NCI-H1436 treated with DMSO at 0.1 percent for 48 hours (cell line): ENCODE data around the gene HRH1.
"Not testable (repeated sequence)": the region's sequence is repeated elsewhere in the genome, so short reads cannot be mapped to it uniquely, and the experiment has no call there.

Source experiments
- DNase-seq: peaks from one replicate; lab custom pipeline; 2025; lab: John Stamatoyannopoulos, UW

The HRH1 gene

DNA sequence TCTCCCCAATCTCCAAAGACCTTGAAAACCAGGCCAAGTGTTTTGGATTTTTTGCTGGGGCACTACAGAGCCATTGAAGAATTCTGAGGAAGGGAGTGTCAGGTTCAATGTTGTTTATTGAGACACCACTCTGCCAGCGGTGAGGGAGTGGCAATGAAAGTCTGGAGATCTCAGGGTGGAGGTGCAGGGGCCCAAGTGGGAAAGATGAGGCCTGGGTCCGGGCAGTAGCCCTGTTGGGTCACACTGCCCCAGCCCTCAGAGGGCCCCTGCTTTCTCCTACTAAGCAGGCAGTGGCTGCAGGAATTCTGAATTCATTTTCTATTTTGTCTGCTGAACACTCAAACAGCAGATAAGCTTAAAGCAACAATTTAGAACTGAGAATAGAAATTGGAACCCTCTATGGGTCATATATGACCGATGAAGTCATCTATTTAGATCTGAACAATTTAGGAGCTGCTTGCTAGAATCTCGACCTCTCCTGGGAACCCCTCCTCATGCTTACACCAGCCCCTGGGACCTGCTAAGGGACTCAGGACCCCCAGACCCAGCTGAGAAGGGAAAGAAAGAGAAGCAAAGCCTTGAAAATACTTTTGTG lies 17.9 kb downstream of the HRH1 start:
- DNase-seq, result no peak

- DNase-seq, result no peak
Measured at GRCh38 chr3:11173828-11174465, 19.7 kb downstream of the HRH1 start.

DNA sequence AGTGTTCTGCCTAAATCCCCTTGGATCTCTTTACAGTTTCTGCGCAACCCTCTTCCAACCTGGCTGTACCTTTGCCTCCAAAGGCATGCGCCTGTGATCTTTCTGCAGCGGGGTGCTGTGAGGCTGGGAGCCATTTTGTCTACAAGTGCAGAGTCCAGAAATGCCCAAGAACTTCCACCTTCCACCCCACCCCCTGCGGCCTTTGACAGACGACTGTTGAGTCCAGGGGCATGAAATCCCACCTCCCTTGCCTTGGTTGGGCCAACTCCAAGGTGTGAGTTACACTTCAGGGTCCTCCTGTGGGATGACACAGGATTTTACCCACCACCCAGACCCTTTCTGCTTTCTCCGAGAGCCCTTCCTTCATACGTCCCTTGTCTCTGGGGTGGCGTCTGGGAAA lies 24.1 kb downstream of the HRH1 start:
- no peak for DNase-seq

DNA sequence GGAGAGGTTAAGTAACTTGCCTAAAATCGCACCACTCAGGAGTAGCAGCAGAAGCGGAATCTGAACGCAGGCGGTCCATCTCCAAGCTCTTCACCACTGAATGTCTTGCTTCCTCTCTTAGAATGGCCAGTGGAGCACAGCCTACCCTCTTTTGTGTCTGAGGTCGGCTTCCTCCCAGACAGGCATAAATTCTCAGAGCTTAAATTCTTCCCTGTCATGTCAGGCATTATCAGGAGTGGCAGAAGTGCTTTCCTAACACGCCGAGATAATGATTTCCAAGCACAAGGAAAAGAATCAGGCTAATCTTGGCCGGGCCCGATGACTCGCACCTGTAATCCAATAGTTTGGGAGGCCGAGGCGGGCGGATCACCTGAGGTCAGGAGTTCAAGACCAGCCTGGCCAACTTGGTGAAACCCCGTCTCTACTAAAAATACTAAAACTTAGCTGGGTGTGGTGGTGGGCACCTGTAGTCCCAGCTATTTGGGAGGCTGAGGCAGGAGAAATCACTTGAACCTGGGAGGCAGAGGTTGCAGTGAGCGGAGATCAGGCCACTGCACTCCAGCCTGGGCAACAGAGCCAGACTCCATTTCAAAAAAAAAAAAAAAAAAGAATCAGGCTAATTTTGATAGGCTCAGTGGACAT lies 30.2 kb downstream of the HRH1 start:
- DNase-seq, result not testable (repeated sequence)

- DNase-seq, result no peak
Measured at GRCh38 chr3:11185144-11185543, 30.9 kb downstream of the HRH1 start.

DNA sequence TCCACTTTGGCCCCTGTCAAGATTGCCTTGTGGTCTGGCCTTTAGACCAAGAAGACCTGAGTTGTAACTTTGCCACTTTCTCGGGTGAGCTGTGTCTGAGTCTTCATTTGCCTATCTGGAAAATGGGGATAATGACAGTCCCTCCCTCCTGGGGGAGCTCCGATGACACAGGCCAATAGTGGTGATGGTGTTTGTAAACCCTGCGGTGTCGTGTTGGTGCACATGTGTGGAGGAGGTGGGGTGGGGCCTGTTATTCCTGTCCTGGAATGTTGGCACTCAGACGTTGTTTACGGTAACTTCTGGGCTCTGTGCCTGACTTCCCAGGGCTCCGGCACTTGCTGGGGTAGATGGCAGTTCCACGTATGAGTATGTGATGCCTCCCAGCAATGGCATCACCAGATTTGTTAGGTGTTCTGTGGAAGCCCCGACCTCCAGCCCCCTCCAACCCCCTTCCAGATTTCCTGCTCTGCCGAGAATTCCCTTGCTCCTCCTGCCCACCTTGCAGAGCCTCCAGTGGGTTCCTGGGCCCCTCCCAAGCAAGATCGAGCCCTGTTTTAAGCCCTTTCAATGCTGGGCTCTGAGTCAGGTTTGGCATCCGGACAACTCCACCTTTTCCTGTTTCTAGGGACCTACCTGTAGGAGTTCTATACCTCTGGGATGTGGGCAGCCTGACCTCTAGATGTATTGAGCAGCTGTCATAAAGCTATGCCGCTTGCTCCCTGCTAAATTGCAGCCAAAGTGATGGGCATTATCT lies 31.4 kb downstream of the HRH1 start:
- no peak for DNase-seq

DNA sequence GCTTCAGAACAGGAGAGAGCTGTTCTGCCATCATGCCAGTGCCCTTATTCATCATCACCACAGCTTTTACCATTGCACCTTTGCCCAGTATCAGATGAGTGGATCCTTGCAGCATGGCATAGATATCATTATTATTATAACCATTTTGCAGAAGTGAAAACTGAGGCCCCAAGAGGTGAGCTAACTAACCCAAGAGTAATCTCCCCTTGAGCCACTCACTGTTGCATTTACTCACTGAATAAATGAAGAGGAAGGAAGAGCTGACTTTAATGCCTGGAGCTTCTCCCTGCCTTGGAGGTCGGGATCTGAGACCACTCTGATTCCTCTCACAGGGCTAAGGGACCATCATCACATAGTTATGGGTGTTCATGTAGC lies 32.0 kb downstream of the HRH1 start:
- DNase-seq, result no peak

- no peak for DNase-seq
Measured at GRCh38 chr3:11186771-11187191, 32.5 kb downstream of the HRH1 start.

- DNase-seq, result no peak
Measured at GRCh38 chr3:11187681-11188080, 33.4 kb downstream of the HRH1 start.

GRCh38 chr3:11188231-11188630 lies 33.9 kb downstream of the HRH1 start:
- DNase-seq, result no peak

DNA sequence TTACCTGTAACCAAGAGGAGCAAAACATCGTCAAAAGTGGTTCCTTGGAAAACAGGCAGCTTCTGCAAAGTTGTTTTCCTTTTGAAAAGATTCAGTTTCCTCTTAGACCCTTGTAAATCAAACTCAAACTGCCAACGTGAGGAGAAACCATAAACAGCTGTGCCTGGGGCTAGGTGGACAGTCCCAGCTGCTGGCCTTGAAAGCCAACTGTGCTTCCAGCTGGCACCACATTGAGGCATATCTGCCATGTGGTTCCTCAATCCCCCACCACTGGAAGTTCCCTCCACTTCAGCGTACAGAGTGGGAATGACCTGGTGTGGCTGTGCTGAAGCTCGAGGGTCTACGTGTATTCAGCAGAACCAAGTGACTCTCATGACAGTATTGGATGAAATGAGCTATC lies 40.9 kb downstream of the HRH1 start:
- no peak for DNase-seq

DNA sequence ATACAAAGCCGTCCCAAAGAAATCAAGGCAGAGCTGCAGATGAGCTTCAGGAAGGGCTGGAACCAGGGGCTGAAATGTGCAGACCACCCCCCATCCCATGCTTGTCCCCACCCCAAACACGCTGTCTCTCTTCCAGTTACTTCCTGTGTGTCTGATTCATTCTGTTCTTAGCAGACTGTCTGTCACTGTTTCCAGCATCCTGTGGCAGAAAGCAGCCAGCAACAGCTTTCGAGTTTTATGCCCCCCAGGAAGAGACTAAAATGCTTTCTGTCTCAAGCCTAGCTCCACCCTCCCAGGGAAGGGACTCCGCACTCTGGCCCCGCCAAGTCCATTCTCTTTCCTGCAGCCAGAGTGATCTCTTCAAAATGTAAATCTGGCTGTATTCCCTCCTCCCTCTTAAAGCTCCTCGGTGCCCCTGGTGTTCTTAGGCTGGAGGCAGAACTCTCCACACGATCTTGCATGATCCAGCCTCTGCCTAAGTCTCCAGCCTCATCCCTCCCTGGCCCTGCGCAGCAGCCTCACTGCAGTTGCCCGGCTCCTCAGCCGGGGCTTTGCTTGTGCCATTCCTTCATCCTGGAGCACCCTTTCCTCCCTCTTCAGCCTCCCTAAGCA lies 41.5 kb downstream of the HRH1 start:
- DNase-seq, result no peak

GRCh38 chr3:11197484-11197883 lies 43.2 kb downstream of the HRH1 start:
- DNase-seq, result no peak

- DNase-seq, result no peak
Measured at GRCh38 chr3:11198070-11198469, 43.8 kb downstream of the HRH1 start.

- DNase-seq, result no peak
Measured at GRCh38 chr3:11198495-11198894, 44.2 kb downstream of the HRH1 start.

- DNase-seq, result no peak
Measured at GRCh38 chr3:11199902-11200845, 45.9 kb downstream of the HRH1 start.

DNA sequence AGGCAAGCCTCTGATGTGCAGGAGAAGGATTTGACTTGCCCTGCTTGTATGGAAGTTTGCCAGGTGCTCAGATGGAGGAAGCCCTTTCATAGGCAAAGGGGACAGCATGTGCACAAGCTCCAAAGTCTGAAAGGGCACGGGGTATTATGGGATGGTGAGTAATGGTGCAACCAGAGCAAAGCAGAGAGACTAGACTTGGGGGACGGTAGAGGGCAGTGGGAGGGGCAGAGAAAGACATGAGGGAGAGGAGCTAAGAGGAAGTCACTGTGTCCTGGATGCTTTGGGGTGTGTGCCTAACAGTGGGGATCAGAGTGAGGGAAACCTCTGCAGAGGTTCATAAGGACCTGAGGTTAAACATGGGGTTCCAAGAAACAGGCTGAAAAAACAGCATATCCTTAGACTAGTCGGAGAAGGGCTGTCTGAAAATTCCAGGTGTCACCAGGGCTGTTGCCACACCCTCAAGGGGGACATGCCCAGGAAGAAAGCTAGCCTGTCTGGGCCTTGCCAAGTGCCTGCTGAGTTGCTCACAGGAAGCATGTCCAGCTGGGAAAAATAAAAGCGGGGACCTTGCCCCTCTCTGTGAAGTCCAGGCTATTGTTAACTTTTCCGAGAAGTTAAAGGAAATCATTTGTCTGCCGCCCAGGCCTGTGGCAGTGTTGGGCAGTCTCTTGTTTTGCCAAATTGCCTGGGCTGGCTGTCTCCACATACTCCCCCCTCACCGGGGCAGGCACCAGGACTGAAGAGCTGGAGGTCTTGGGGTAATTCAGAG lies 47.1 kb downstream of the HRH1 start:
- no peak for DNase-seq

DNA sequence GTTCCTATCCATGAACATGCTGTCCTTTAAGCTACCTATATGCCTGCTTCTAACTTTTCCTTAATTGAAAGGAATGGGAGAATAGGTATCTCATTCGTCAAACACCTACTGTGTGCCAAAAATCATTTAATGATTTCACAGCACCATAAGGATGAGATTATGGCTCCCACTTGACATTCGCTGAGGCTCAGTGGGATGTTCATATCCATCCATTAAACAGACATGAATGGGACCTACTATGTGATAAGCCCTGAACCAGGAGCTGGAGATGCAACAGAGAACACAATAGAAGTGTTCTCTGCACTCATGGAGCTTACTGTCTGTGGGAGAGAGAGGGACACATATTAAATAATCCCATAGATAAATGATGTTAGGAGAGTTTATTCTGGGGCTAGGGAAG lies 49.7 kb downstream of the HRH1 start:
- no peak for DNase-seq

- DNase-seq, result no peak
Measured at GRCh38 chr3:11204697-11205348, 50.5 kb downstream of the HRH1 start.

GRCh38 chr3:11205881-11206280 lies 51.6 kb downstream of the HRH1 start:
- not testable (repeated sequence) for DNase-seq
